CD14-positive monocyte (primary cell): ENCODE data around the gene RNF220. TPM values are rescaled to one million over a fixed set of nuclear protein-coding genes. Genes with fewer than 3 reads are reported as not detected.

Experiments
- DNase-seq, 3 donors: peaks; one replicate each; pipeline ENCODE4 v3.0.0-alpha.2; 2011 to 2022
- H2AFZ ChIP-seq: 2 replicates; pipeline ENCODE4 v1.6.0; 2012; ENCODE audit warnings: mild to moderate bottlenecking, low read depth, low read length, inconsistent platforms; ENCODE audit not compliant: insufficient read depth, poor library complexity, severe bottlenecking
- H3K27ac ChIP-seq, 2 donors: 1 replicate in 1 of 2; 2 replicates in 1 of 2; pipeline ENCODE4 v1.5.1; 2012 to 2013; ENCODE audit warnings: low read length in 2 of 2, control low read depth in 1 of 2, inconsistent platforms in 1 of 2, low read depth in 1 of 2, mild to moderate bottlenecking in 1 of 2
- H3K27me3 ChIP-seq, 2 donors: one replicate each; pipeline versions ENCODE4 v1.6.0 to v1.6.1; 2011 to 2013; ENCODE audit warnings: low read length in 2 of 2; ENCODE audit not compliant: control insufficient read depth in 2 of 2, insufficient read depth in 2 of 2
- H3K36me3 ChIP-seq, 2 donors: replicated peaks in 1 of 2; 1 replicate in 1 of 2; 2 replicates in 1 of 2; pipeline versions ENCODE4 v1.5.1 to v1.6.1; 2012 to 2013; ENCODE audit warnings: low read length in 2 of 2, control low read depth in 1 of 2, inconsistent platforms in 1 of 2, mild to moderate bottlenecking in 1 of 2; ENCODE audit not compliant: insufficient read depth in 2 of 2, control insufficient read depth in 1 of 2
- H3K4me1 ChIP-seq, 2 donors: 1 replicate in 1 of 2; 2 replicates in 1 of 2; pipeline versions ENCODE4 v1.5.1 to v1.6.1; 2012 to 2013; ENCODE audit warnings: low read length in 2 of 2, control low read depth in 1 of 2, inconsistent platforms in 1 of 2, mild to moderate bottlenecking in 1 of 2, moderate library complexity in 1 of 2; ENCODE audit not compliant: insufficient read depth in 2 of 2, control insufficient read depth in 1 of 2
- H3K4me2 ChIP-seq: replicated peaks from 2 replicates; pipeline ENCODE3; 2012; ENCODE audit warnings: low read length, moderate library complexity, mild to moderate bottlenecking; ENCODE audit not compliant: poor library complexity, severe bottlenecking; ENCODE audit errors: extremely low read depth
- H3K4me3 ChIP-seq, 3 experiments: fragments of 200-600 bp in 1 of 3; sonication (generic) in 1 of 3; replicated peaks in 1 of 3; 1 replicate in 2 of 3; 2 replicates in 1 of 3; pipeline ENCODE4 v1.5.1; 2011 to 2013; ENCODE audit warnings: low read length in 3 of 3, mild to moderate bottlenecking in 3 of 3, control low read depth in 2 of 3, low read depth in 2 of 3, inconsistent platforms in 1 of 3, moderate library complexity in 1 of 3
- H3K79me2 ChIP-seq: 2 replicates; pipeline ENCODE4 v1.6.0; 2012; ENCODE audit warnings: mild to moderate bottlenecking, control low read depth, inconsistent platforms, low read length, moderate library complexity; ENCODE audit not compliant: insufficient read depth
- H3K9ac ChIP-seq: 2 replicates; pipeline ENCODE4 v1.6.0; 2017; ENCODE audit warnings: low read length, mild to moderate bottlenecking; ENCODE audit not compliant: insufficient read depth, poor library complexity, severe bottlenecking
- H3K9me3 ChIP-seq, 2 donors: replicated peaks in 1 of 2; 1 replicate in 1 of 2; 2 replicates in 1 of 2; pipeline versions ENCODE4 v1.5.1 to v1.6.1; 2012 to 2013; ENCODE audit warnings: low read length in 2 of 2, control low read depth in 1 of 2; ENCODE audit not compliant: control insufficient read depth in 1 of 2, insufficient read depth in 1 of 2
- H4K20me1 ChIP-seq: 2 replicates; pipeline ENCODE4 v1.6.0; 2012; ENCODE audit warnings: mild to moderate bottlenecking, low read length, control low read depth, moderate library complexity; ENCODE audit not compliant: insufficient read depth
- H3K27ac Mint-ChIP-seq, 7 donors: one replicate each; pipeline ENCODE4 v1.8.0; 2020; ENCODE audit warnings: mild to moderate bottlenecking in 7 of 7, mixed read lengths in 7 of 7, moderate library complexity in 6 of 7, inconsistent platforms in 2 of 7
- H3K27me3 Mint-ChIP-seq, 3 donors: one replicate each; pipeline ENCODE4 v1.8.0; 2021 to 2022; ENCODE audit warnings: low read depth in 3 of 3, mild to moderate bottlenecking in 3 of 3, mixed read lengths in 3 of 3, moderate library complexity in 3 of 3, inconsistent platforms in 1 of 3
- H3K36me3 Mint-ChIP-seq, 2 donors: one replicate each; pipeline ENCODE4 v1.8.0; 2020; ENCODE audit warnings: mixed read lengths in 2 of 2, inconsistent platforms in 1 of 2, mild to moderate bottlenecking in 1 of 2
- H3K4me1 Mint-ChIP-seq: one replicate; pipeline ENCODE4 v1.8.0; 2020; ENCODE audit warnings: mild to moderate bottlenecking, mixed read lengths
- H3K4me3 Mint-ChIP-seq, 2 donors: one replicate each; pipeline ENCODE4 v1.8.0; 2020; ENCODE audit warnings: mild to moderate bottlenecking in 2 of 2, mixed read lengths in 2 of 2, moderate library complexity in 1 of 2
- H3K9me3 Mint-ChIP-seq, 7 donors: one replicate each; pipeline ENCODE4 v1.8.0; 2020 to 2022; ENCODE audit warnings: mixed read lengths in 7 of 7, mild to moderate bottlenecking in 6 of 7, moderate library complexity in 6 of 7, inconsistent platforms in 2 of 7
- WGBS: methylation state at CpG from one replicate; pipeline ENCODE4 v1.1.5; 2013; ENCODE audit warnings: missing lambda C conversion rate; ENCODE audit not compliant: insufficient coverage; 5-methylcytosine and 5-hydroxymethylcytosine counted together
- intact Hi-C, 2 donors: fragments of 100-400 bp; cut with micrococcal nuclease; formaldehyde crosslinking; loops; one replicate each; pipeline versions ENCODE4 v1.15.0 to v1.15.1; 2023
- polyA plus RNA-seq, 3 donors: library from polyadenylated mRNA; depleted of rRNA in 1 of 3; unstranded in 2 of 3; stranded (reverse) in 1 of 3; fragments of 300-500 nt in 2 of 3; fragments of >200 nt in 1 of 3; fragmentation: Illumina TruSeq in 2 of 3; gene quantifications; 1 replicate in 2 of 3; 2 replicates in 1 of 3; pipeline ENCODE4 v1.2.3, GENCODE V29; 2012 to 2021
- TF ChIP-seq, protein P1 (sequence below): fragments of 200-600 bp; IDR thresholded peaks from one replicate; pipeline ENCODE4 v1.8.0; 2022; ENCODE audit warnings: antibody characterized with exemption, mild to moderate bottlenecking

Gene RNF220
- polyA plus RNA-seq, 3 donors, result 39.4 to 133 (median 49.4) TPM

DNA sequence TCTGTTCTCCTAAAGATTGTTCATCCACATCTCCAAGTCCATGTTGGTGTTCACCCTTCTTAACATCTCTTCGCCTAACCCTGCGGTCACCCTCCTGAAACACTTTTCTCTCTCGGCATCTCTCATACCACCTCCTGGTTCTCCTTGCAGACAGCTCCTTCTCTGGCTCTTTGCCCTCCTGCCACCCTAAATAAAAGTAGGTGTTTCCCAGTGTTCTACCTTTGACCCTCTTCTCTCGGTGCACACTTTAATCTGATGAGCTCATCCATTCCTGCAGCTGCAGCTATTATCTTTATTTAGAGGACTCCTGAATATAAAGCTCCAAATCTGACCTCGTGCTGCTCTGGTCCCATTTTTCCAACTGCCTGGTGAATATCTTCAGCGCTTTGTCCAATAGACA lies 142.3 kb downstream of the RNF220 start:
- Mint-ChIP-seq H3K27ac (no peak overlapping the region), H3K27me3 (peaks cover 0 to 6% (median 0%) of the 10 kb centered on the region in 3 donors), H3K4me3 (no peak overlapping the region), H3K36me3 (no peaks in the 10 kb centered on the region), H3K9me3 (no peaks in the 10 kb centered on the region), H3K4me1 (peaks cover 22% of the 10 kb centered on the region)
- WGBS, result 86% methylated on average over 5 of the region's 6 CpGs
- Histone ChIP-seq H3K36me3 (no peaks in the 10 kb centered on the region), H3K4me3 (no peak overlapping the region), H2AFZ (no peak overlapping the region), H3K4me2 (no peak overlapping the region), H3K4me1 (peaks cover 17 to 24% of the 10 kb centered on the region in 2 donors), H3K9me3 (no peaks in the 10 kb centered on the region), H3K9ac (no peak overlapping the region), H3K27ac (no peak overlapping the region), H3K27me3 (no peaks in the 10 kb centered on the region), H4K20me1 (no peaks in the 10 kb centered on the region), H3K79me2 (no peaks in the 10 kb centered on the region)
- intact Hi-C loops, result no loop called here
- DNase-seq, result no peak
- TF ChIP-seq, protein P1, sequence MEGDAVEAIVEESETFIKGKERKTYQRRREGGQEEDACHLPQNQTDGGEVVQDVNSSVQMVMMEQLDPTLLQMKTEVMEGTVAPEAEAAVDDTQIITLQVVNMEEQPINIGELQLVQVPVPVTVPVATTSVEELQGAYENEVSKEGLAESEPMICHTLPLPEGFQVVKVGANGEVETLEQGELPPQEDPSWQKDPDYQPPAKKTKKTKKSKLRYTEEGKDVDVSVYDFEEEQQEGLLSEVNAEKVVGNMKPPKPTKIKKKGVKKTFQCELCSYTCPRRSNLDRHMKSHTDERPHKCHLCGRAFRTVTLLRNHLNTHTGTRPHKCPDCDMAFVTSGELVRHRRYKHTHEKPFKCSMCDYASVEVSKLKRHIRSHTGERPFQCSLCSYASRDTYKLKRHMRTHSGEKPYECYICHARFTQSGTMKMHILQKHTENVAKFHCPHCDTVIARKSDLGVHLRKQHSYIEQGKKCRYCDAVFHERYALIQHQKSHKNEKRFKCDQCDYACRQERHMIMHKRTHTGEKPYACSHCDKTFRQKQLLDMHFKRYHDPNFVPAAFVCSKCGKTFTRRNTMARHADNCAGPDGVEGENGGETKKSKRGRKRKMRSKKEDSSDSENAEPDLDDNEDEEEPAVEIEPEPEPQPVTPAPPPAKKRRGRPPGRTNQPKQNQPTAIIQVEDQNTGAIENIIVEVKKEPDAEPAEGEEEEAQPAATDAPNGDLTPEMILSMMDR, result no peak

DNA sequence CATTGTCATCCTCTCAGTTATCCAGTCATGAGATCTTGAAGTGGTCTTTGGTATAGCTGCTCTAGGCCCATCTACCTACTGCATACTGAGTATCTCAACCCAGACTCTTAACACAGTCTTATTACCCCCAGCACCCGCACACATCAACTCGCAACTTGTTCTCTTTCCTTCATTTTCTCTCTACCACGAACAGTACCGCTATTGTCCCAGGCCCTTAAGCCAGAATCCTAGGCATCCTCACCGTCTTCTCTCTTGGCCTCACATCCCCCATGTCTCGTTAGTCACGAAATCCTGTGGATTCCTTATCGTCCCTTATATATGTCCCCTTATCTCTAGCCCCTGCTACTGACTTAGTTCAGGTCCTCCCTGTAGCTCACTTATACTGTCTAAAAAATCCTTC lies 142.8 kb downstream of the RNF220 start:
- Histone ChIP-seq H3K27me3 (no peaks in the 10 kb centered on the region), H3K9ac (no peak overlapping the region), H3K9me3 (no peaks in the 10 kb centered on the region), H3K79me2 (no peaks in the 10 kb centered on the region), H2AFZ (no peak overlapping the region), H3K4me3 (no peak overlapping the region), H3K4me1 (peaks cover 13 to 20% of the 10 kb centered on the region in 2 donors), H3K36me3 (no peaks in the 10 kb centered on the region), H4K20me1 (no peaks in the 10 kb centered on the region), H3K27ac (no peak overlapping the region), H3K4me2 (no peak overlapping the region)
- H3K27me3 Mint-ChIP-seq, result peaks cover 0 to 6% (median 0%) of the 10 kb centered on the region in 3 donors
- intact Hi-C loops, result no loop called here
- TF ChIP-seq, protein P1, result no peak
- H3K4me1 Mint-ChIP-seq, result peaks cover 20% of the 10 kb centered on the region
- H3K27ac Mint-ChIP-seq, result no peak overlapping the region
- 86% methylated on average over 8 of the region's 8 CpGs for WGBS
- no peaks in the 10 kb centered on the region for H3K36me3 Mint-ChIP-seq
- H3K9me3 Mint-ChIP-seq, result peaks cover 0 to 2% (median 0%) of the 10 kb centered on the region in 7 donors
- no peak for DNase-seq
- H3K4me3 Mint-ChIP-seq, result no peak overlapping the region
